GM19193 (cell line): ENCODE measurements around the gene RPS14.

Experiments used
- POLR2A ChIP-seq: IDR thresholded peaks from 4 replicates; pipeline ENCODE4 v1.6.1; 2011; ENCODE audit not compliant: insufficient read depth, insufficient read length; ENCODE audit errors: extremely low read depth

Gene RPS14

GRCh38 chr5:150440948-150441812 is 8.4 kb downstream of the RPS14 start:
- TF ChIP-seq POLR2A = no peak

GRCh38 chr5:150438873-150439546 is 10.5 kb downstream of the RPS14 start:
- TF ChIP-seq POLR2A = no peak

- no peak for TF ChIP-seq POLR2A
Observed at GRCh38 chr5:150436141-150436680, 13.3 kb downstream of the RPS14 start.

- no peak for TF ChIP-seq POLR2A
Observed at GRCh38 chr5:150434464-150434863, 15.1 kb downstream of the RPS14 start.

- TF ChIP-seq POLR2A = no peak
Observed at GRCh38 chr5:150431574-150431973, 18.0 kb downstream of the RPS14 start.

GRCh38 chr5:150431048-150431447 is 18.5 kb downstream of the RPS14 start:
- no peak for TF ChIP-seq POLR2A

- TF ChIP-seq POLR2A = no peak
Observed at GRCh38 chr5:150429410-150429873, 20.1 kb downstream of the RPS14 start.

GRCh38 chr5:150428978-150429377 is 20.6 kb downstream of the RPS14 start:
- no peak for TF ChIP-seq POLR2A

GRCh38 chr5:150428106-150428876 is 21.2 kb downstream of the RPS14 start:
- TF ChIP-seq POLR2A = no peak

- TF ChIP-seq POLR2A = no peak
Observed at GRCh38 chr5:150422758-150423157, 26.8 kb downstream of the RPS14 start.

- TF ChIP-seq POLR2A = no peak
Observed at GRCh38 chr5:150422075-150422474, 27.5 kb downstream of the RPS14 start.

GRCh38 chr5:150419630-150420270 is 29.8 kb downstream of the RPS14 start:
- no peak for TF ChIP-seq POLR2A

- no peak for TF ChIP-seq POLR2A
Observed at GRCh38 chr5:150413176-150413901, 36.2 kb downstream of the RPS14 start.
